ENCODE data around the gene RALGPS1.

The RALGPS1 gene

GRCh38 chr9:127245637-127246164, 331.1 kb downstream of the RALGPS1 start:
- Histone ChIP-seq H3K27ac (ENCODE audit: insufficient read depth in 1 of 2, low read depth in 1 of 2, low read length in 2 of 2, poor library complexity in 1 of 2, severe bottlenecking in 2 of 2) (no peak overlapping the region), H3K27me3 (replicated peaks in 2 of 5; ENCODE audit: control insufficient read depth in 4 of 5, insufficient read depth in 5 of 5, low read length in 4 of 5) (no peaks in the 10 kb centered on the region), H3K36me3 (ENCODE audit: control insufficient read depth in 4 of 4, insufficient read depth in 4 of 4, low read length in 3 of 4) (no peaks in the 10 kb centered on the region), H3K4me3 (ENCODE audit: control insufficient read depth in 1 of 7, extremely low read depth in 1 of 7, insufficient read depth in 4 of 7, low read depth in 2 of 7, low read length in 6 of 7) (peak overlapping the region; percentile 41 to 89 (median 73)), H3K9me3 (ENCODE audit: control extremely low read depth in 1 of 5, control insufficient read depth in 4 of 5, insufficient read depth in 2 of 5, low read depth in 1 of 5, low read length in 4 of 5) (no peaks in the 10 kb centered on the region), H3K4me1 (ENCODE audit: control extremely low read depth in 1 of 4, control insufficient read depth in 4 of 4, insufficient read depth in 4 of 4, low read length in 3 of 4) (peaks cover 0 to 10% (median 3%) of the 10 kb centered on the region in 4 experiments)
- ChIA-PET POLR2A (interaction anchor here (0.6 kb wide), 2 partner anchors 18 to 206 kb away, joined by 4 to 5 read pairs; partner anchors contain the start of gene LRSAM1), CTCF (no interaction called here)
- no peak for DNase-seq
- WGBS (ENCODE audit: insufficient coverage): 87% methylated on average over 6 of the region's 8 CpGs

- DNase-seq: no peak
- H3K36me3 ChIP-seq (ENCODE audit: control insufficient read depth in 4 of 4, insufficient read depth in 4 of 4, low read length in 3 of 4): no peaks in the 10 kb centered on the region
- H3K27me3 ChIP-seq (replicated peaks in 2 of 5; ENCODE audit: control insufficient read depth in 4 of 5, insufficient read depth in 5 of 5, low read length in 4 of 5): no peaks in the 10 kb centered on the region
- WGBS (ENCODE audit: insufficient coverage): 100% methylated on average over 3 of the region's 3 CpGs
- POLR2A ChIA-PET: interaction anchor here (0.7 kb wide), 1 partner anchor 158 kb away, joined by 5 read pairs; no protein-coding TSS in a partner anchor
- H3K4me1 ChIP-seq (ENCODE audit: control extremely low read depth in 1 of 4, control insufficient read depth in 4 of 4, insufficient read depth in 4 of 4, low read length in 3 of 4): peaks cover 0 to 10% (median 3%) of the 10 kb centered on the region in 4 experiments
- H3K9me3 ChIP-seq (ENCODE audit: control extremely low read depth in 1 of 5, control insufficient read depth in 4 of 5, insufficient read depth in 2 of 5, low read depth in 1 of 5, low read length in 4 of 5): no peaks in the 10 kb centered on the region
- no peak overlapping the region for H3K4me3 ChIP-seq (ENCODE audit: control insufficient read depth in 1 of 7, extremely low read depth in 1 of 7, insufficient read depth in 4 of 7, low read depth in 2 of 7, low read length in 6 of 7)
- no peak overlapping the region for H3K27ac ChIP-seq (ENCODE audit: insufficient read depth in 1 of 2, low read depth in 1 of 2, low read length in 2 of 2, poor library complexity in 1 of 2, severe bottlenecking in 2 of 2)
- CTCF ChIA-PET: interaction anchor here (1.2 kb wide), 1 partner anchor 207 kb away, joined by 3 read pairs; no protein-coding TSS in a partner anchor
Measured at GRCh38 chr9:127248241-127248640, 333.7 kb downstream of the RALGPS1 start.

- Histone ChIP-seq H3K4me1 (ENCODE audit: control extremely low read depth in 1 of 4, control insufficient read depth in 4 of 4, insufficient read depth in 4 of 4, low read length in 3 of 4) (peaks cover 0 to 4% (median 1%) of the 10 kb centered on the region in 4 experiments), H3K27me3 (replicated peaks in 2 of 5; ENCODE audit: control insufficient read depth in 4 of 5, insufficient read depth in 5 of 5, low read length in 4 of 5) (no peaks in the 10 kb centered on the region), H3K36me3 (ENCODE audit: control insufficient read depth in 4 of 4, insufficient read depth in 4 of 4, low read length in 3 of 4) (no peaks in the 10 kb centered on the region), H3K4me3 (ENCODE audit: control insufficient read depth in 1 of 7, extremely low read depth in 1 of 7, insufficient read depth in 4 of 7, low read depth in 2 of 7, low read length in 6 of 7) (no peak overlapping the region), H3K27ac (ENCODE audit: insufficient read depth in 1 of 2, low read depth in 1 of 2, low read length in 2 of 2, poor library complexity in 1 of 2, severe bottlenecking in 2 of 2) (no peak overlapping the region), H3K9me3 (ENCODE audit: control extremely low read depth in 1 of 5, control insufficient read depth in 4 of 5, insufficient read depth in 2 of 5, low read depth in 1 of 5, low read length in 4 of 5) (no peaks in the 10 kb centered on the region)
- POLR2A ChIA-PET: no interaction called here
- no peak for DNase-seq
- WGBS (ENCODE audit: insufficient coverage): 98% methylated on average over 5 of the region's 5 CpGs
- CTCF ChIA-PET: interaction anchor here (1.3 kb wide), 1 partner anchor 14 kb away, joined by 3 read pairs; the partner anchor contains the start of gene GARNL3
Measured at GRCh38 chr9:127249877-127250276, 335.3 kb downstream of the RALGPS1 start.

GRCh38 chr9:127250896-127251391, 336.4 kb downstream of the RALGPS1 start:
- no peak overlapping the region for H3K27ac ChIP-seq (ENCODE audit: insufficient read depth in 1 of 2, low read depth in 1 of 2, low read length in 2 of 2, poor library complexity in 1 of 2, severe bottlenecking in 2 of 2)
- no peaks in the 10 kb centered on the region for H3K27me3 ChIP-seq (replicated peaks in 2 of 5; ENCODE audit: control insufficient read depth in 4 of 5, insufficient read depth in 5 of 5, low read length in 4 of 5)
- no peaks in the 10 kb centered on the region for H3K36me3 ChIP-seq (ENCODE audit: control insufficient read depth in 4 of 4, insufficient read depth in 4 of 4, low read length in 3 of 4)
- no peak for DNase-seq
- CTCF ChIA-PET: no interaction called here
- H3K4me3 ChIP-seq (ENCODE audit: control insufficient read depth in 1 of 7, extremely low read depth in 1 of 7, insufficient read depth in 4 of 7, low read depth in 2 of 7, low read length in 6 of 7): no peak overlapping the region
- H3K9me3 ChIP-seq (ENCODE audit: control extremely low read depth in 1 of 5, control insufficient read depth in 4 of 5, insufficient read depth in 2 of 5, low read depth in 1 of 5, low read length in 4 of 5): no peaks in the 10 kb centered on the region
- H3K4me1 ChIP-seq (ENCODE audit: control extremely low read depth in 1 of 4, control insufficient read depth in 4 of 4, insufficient read depth in 4 of 4, low read length in 3 of 4): no peaks in the 10 kb centered on the region
- POLR2A ChIA-PET: no interaction called here
- WGBS (ENCODE audit: insufficient coverage): 100% methylated on average over 1 of the region's 3 CpGs

GRCh38 chr9:127252410-127253318, 338.1 kb downstream of the RALGPS1 start:
- Histone ChIP-seq H3K4me1 (ENCODE audit: control extremely low read depth in 1 of 4, control insufficient read depth in 4 of 4, insufficient read depth in 4 of 4, low read length in 3 of 4) (no peaks in the 10 kb centered on the region), H3K27me3 (replicated peaks in 2 of 5; ENCODE audit: control insufficient read depth in 4 of 5, insufficient read depth in 5 of 5, low read length in 4 of 5) (no peaks in the 10 kb centered on the region), H3K36me3 (ENCODE audit: control insufficient read depth in 4 of 4, insufficient read depth in 4 of 4, low read length in 3 of 4) (no peaks in the 10 kb centered on the region), H3K9me3 (ENCODE audit: control extremely low read depth in 1 of 5, control insufficient read depth in 4 of 5, insufficient read depth in 2 of 5, low read depth in 1 of 5, low read length in 4 of 5) (no peaks in the 10 kb centered on the region), H3K27ac (ENCODE audit: insufficient read depth in 1 of 2, low read depth in 1 of 2, low read length in 2 of 2, poor library complexity in 1 of 2, severe bottlenecking in 2 of 2) (no peak overlapping the region), H3K4me3 (ENCODE audit: control insufficient read depth in 1 of 7, extremely low read depth in 1 of 7, insufficient read depth in 4 of 7, low read depth in 2 of 7, low read length in 6 of 7) (no peak overlapping the region)
- DNase-seq: no peak
- ChIA-PET CTCF (interaction anchor here (1.3 kb wide), 1 partner anchor 10 kb away, joined by 4 read pairs; no protein-coding TSS in a partner anchor), POLR2A (interaction anchor here (0.6 kb wide), 1 partner anchor 523 kb away, joined by 3 read pairs; no protein-coding TSS in a partner anchor)
- 100% methylated on average over 1 of the region's 4 CpGs for WGBS (ENCODE audit: insufficient coverage)

- no peaks in the 10 kb centered on the region for H3K36me3 ChIP-seq (ENCODE audit: control insufficient read depth in 4 of 4, insufficient read depth in 4 of 4, low read length in 3 of 4)
- H3K4me3 ChIP-seq (ENCODE audit: control insufficient read depth in 1 of 7, extremely low read depth in 1 of 7, insufficient read depth in 4 of 7, low read depth in 2 of 7, low read length in 6 of 7): no peak overlapping the region
- 100% methylated on average over 2 of the region's 2 CpGs for WGBS (ENCODE audit: insufficient coverage)
- H3K4me1 ChIP-seq (ENCODE audit: control extremely low read depth in 1 of 4, control insufficient read depth in 4 of 4, insufficient read depth in 4 of 4, low read length in 3 of 4): no peaks in the 10 kb centered on the region
- CTCF ChIA-PET: no interaction called here
- no peaks in the 10 kb centered on the region for H3K27me3 ChIP-seq (replicated peaks in 2 of 5; ENCODE audit: control insufficient read depth in 4 of 5, insufficient read depth in 5 of 5, low read length in 4 of 5)
- no peak overlapping the region for H3K27ac ChIP-seq (ENCODE audit: insufficient read depth in 1 of 2, low read depth in 1 of 2, low read length in 2 of 2, poor library complexity in 1 of 2, severe bottlenecking in 2 of 2)
- POLR2A ChIA-PET: no interaction called here
- H3K9me3 ChIP-seq (ENCODE audit: control extremely low read depth in 1 of 5, control insufficient read depth in 4 of 5, insufficient read depth in 2 of 5, low read depth in 1 of 5, low read length in 4 of 5): no peaks in the 10 kb centered on the region
- no peak for DNase-seq
Measured at GRCh38 chr9:127253446-127253845, 338.9 kb downstream of the RALGPS1 start.

- no peak overlapping the region for H3K4me3 ChIP-seq (ENCODE audit: control insufficient read depth in 1 of 7, extremely low read depth in 1 of 7, insufficient read depth in 4 of 7, low read depth in 2 of 7, low read length in 6 of 7)
- DNase-seq: no peak
- H3K27ac ChIP-seq (ENCODE audit: insufficient read depth in 1 of 2, low read depth in 1 of 2, low read length in 2 of 2, poor library complexity in 1 of 2, severe bottlenecking in 2 of 2): no peak overlapping the region
- CTCF ChIA-PET: no interaction called here
- H3K27me3 ChIP-seq (replicated peaks in 2 of 5; ENCODE audit: control insufficient read depth in 4 of 5, insufficient read depth in 5 of 5, low read length in 4 of 5): no peaks in the 10 kb centered on the region
- H3K9me3 ChIP-seq (ENCODE audit: control extremely low read depth in 1 of 5, control insufficient read depth in 4 of 5, insufficient read depth in 2 of 5, low read depth in 1 of 5, low read length in 4 of 5): no peaks in the 10 kb centered on the region
- no peaks in the 10 kb centered on the region for H3K36me3 ChIP-seq (ENCODE audit: control insufficient read depth in 4 of 4, insufficient read depth in 4 of 4, low read length in 3 of 4)
- no peaks in the 10 kb centered on the region for H3K4me1 ChIP-seq (ENCODE audit: control extremely low read depth in 1 of 4, control insufficient read depth in 4 of 4, insufficient read depth in 4 of 4, low read length in 3 of 4)
- POLR2A ChIA-PET: no interaction called here
Measured at GRCh38 chr9:127255692-127256091, 341.1 kb downstream of the RALGPS1 start.
